ENCODE results near the gene RASSF3. TPM values are rescaled to one million over a fixed set of nuclear protein-coding genes. Genes with fewer than 3 reads are reported as not detected.

Gene RASSF3
- total RNA-seq, 3 donors from 2014 or later: 88.0 to 331 (median 90.2) TPM

DNA sequence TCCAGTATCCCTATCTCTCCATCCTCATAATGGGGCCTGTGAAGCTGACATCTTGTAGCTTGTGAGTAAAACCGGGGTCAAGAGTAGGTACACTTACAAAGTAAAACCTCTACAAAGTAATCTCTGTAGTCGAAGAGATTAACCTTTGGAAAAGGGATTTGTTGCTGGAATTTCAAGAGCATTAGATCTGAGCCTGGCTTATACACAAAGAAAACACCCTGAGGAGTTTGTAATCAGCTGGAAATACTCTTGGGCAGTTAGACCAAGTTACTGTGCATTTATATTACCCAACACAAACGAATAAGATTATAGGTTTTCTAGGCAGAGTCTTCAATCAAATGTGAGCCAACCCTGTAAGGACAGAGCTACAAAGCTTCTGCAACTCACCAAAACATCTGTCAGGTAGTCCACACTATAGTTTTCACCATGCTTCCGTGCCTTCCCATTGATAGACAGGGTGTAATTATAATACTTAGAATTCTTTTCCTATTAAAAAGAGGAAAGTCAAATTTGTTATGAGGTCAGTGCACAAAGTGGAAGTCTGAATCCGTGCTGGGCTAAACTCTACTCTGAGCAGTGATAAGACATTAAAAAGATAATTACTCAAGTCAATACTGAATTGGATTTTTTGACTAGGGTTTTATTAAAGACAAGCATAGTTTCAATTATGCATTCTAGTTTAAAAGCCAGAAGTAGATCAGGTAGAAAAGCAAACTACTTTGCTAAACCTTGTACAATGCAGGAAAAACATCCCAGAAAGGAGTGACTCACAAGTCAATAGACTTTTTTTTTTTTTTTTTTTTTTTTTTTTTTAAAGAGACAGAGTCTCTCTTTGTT, 134.3 kb downstream of the RASSF3 start:
- peak; percentile 67 for ATAC-seq
- Histone ChIP-seq H3K9me3 (no peaks in the 10 kb centered on the region), H3K36me3 (ENCODE audit: low read depth) (no peaks in the 10 kb centered on the region), H3K4me1 (ENCODE audit: low read depth) (no peaks in the 10 kb centered on the region), H3K4me3 (no peak overlapping the region)
- intact Hi-C loops (cut with DNase I, micrococcal nuclease): no loop called here
- no peak for DNase-seq
- TF ChIP-seq, protein P1, sequence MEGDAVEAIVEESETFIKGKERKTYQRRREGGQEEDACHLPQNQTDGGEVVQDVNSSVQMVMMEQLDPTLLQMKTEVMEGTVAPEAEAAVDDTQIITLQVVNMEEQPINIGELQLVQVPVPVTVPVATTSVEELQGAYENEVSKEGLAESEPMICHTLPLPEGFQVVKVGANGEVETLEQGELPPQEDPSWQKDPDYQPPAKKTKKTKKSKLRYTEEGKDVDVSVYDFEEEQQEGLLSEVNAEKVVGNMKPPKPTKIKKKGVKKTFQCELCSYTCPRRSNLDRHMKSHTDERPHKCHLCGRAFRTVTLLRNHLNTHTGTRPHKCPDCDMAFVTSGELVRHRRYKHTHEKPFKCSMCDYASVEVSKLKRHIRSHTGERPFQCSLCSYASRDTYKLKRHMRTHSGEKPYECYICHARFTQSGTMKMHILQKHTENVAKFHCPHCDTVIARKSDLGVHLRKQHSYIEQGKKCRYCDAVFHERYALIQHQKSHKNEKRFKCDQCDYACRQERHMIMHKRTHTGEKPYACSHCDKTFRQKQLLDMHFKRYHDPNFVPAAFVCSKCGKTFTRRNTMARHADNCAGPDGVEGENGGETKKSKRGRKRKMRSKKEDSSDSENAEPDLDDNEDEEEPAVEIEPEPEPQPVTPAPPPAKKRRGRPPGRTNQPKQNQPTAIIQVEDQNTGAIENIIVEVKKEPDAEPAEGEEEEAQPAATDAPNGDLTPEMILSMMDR (IDR thresholded peaks at IDR 0.05): no peak

DNA sequence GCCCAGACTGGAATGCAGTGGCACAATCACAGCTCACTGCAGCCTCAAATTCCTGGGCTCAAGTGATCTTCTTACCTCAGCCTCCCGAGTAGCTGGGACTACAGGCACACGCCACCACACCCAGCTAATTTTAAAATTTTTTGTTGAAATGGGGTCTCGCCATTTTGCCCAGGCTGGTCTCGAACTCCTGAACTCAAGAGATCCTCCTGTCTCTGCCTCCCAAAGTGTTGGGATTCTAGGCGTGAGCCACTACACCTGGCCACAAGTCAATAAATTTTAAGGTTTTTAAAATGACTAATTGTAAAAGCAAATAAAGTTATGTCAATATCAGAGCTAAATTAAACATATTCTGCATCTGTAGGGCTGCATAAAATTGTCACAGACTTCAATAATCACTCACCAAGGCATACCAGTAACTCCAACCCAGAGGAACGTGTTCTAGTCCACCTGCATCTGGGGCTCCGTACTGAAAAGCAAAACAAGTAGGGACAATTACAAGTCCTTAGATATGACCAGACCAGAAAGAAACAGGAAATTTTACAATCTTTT, 135.0 kb downstream of the RASSF3 start:
- TF ChIP-seq, protein P1 (IDR thresholded peaks at IDR 0.05): no peak
- intact Hi-C loops (cut with DNase I, micrococcal nuclease): no loop called here
- no peak for DNase-seq
- Histone ChIP-seq H3K4me3 (no peak overlapping the region), H3K36me3 (ENCODE audit: low read depth) (no peaks in the 10 kb centered on the region), H3K4me1 (ENCODE audit: low read depth) (no peaks in the 10 kb centered on the region), H3K9me3 (no peaks in the 10 kb centered on the region)
- peak; percentile 24 for ATAC-seq

DNA sequence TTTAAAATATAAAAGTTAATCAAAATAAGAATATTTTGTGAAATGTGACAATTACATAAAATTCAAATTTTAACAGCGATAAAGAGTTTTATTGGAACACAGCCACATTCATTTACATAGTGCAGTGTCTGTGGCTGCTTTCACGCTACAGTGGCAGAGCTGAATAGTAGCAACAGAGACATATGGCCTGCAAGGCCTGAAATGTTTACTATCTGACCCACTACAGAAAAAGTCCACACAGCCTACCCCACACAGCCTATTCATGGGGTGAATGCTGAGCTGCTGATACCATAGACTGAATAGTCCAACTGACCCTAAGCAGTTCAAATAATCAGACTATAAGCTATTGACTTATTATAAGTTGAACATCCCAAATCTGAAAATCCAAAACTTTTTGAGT, 135.7 kb downstream of the RASSF3 start:
- ATAC-seq (no peak), DNase-seq (no peak)
- TF ChIP-seq, protein P1 (IDR thresholded peaks at IDR 0.05): no peak
- intact Hi-C loops (cut with DNase I, micrococcal nuclease): no loop called here
- Histone ChIP-seq H3K36me3 (ENCODE audit: low read depth) (no peaks in the 10 kb centered on the region), H3K4me3 (no peak overlapping the region), H3K4me1 (ENCODE audit: low read depth) (no peaks in the 10 kb centered on the region), H3K9me3 (no peaks in the 10 kb centered on the region)

DNA sequence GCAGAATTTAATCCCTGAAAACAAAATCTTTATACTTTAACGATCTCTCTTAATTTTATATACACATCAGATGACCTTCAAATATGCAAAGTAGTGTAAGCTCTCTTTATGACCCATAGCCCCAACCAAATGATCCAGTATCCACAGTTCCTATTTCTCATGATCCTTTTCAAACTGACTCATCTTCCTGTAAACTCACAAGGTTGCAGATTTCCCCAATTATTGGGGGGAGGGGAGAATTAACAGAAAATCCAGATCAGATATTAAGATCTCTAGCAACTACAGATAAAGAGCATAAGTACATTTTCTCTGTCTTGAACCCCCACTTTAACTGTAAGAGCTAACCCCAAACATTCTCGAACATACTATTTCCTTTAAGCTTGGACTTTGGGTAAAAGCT, 136.4 kb downstream of the RASSF3 start:
- no peak for DNase-seq
- TF ChIP-seq, protein P1 (IDR thresholded peaks at IDR 0.05): no peak
- H3K4me1 ChIP-seq (ENCODE audit: low read depth): no peaks in the 10 kb centered on the region
- no peaks in the 10 kb centered on the region for H3K36me3 ChIP-seq (ENCODE audit: low read depth)
- H3K9me3 ChIP-seq: no peaks in the 10 kb centered on the region
- intact Hi-C loops (cut with DNase I, micrococcal nuclease): no loop called here
- no peak overlapping the region for H3K4me3 ChIP-seq
- ATAC-seq: no peak

Small RNA genes within 50 kb of the gene (microRNA-seq; reads per million reads assigned to microRNA genes)
- gene MIR548C (not detected), gene MIR548Z (not detected)

Other genes with a start within 250 kb of the RASSF3 start
- under 1 TPM in 2 of 3 donors, not detected in 1; 0.09 to 0.53 TPM for gene C12orf56, start 219.7 kb upstream of the RASSF3 start, total RNA-seq
- 10 to 100 TPM; 18.3 to 43.5 (median 29.6) TPM for gene XPOT, start 206.1 kb upstream of the RASSF3 start, total RNA-seq
- 10 to 100 TPM; 16.2 to 23.0 (median 17.9) TPM for gene TBK1, start 158.4 kb upstream of the RASSF3 start, total RNA-seq
- 10 to 100 TPM; 57.4 to 79.2 (median 72.9) TPM for gene GNS, start 148.9 kb downstream of the RASSF3 start, total RNA-seq
- gene TBC1D30, start 214.2 kb downstream of the RASSF3 start, total RNA-seq: 1 to 10 TPM; 3.6 to 8.7 (median 7.4) TPM